ENCODE results near the gene GALNT18. TPM values are rescaled to one million over a fixed set of nuclear protein-coding genes. Genes with fewer than 3 reads are reported as not detected.

The GALNT18 gene
- total RNA-seq, 1 donor from 2014 or later, result 5.5 TPM

DNA sequence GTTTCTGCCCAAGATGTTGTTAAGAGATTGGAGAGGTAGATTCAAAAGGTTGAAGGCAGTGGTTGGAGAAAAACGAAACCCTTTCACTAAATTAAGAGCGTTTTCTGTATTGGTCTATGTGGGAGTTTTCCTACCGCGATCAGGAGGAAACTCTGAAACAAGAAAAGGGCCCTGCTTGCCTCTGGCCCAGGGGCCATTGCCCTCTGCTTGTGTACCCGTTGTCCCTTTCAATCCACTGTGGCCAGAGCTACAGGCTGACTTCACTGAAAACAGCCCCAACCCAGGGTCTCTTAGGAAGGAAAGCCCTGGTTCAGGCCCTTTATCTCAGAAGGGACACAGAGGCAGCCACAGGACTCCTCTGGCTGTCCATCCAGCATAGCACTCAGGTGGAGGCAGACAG lies 367.8 kb downstream of the GALNT18 start:
- Mint-ChIP-seq H3K4me1 (ENCODE audit: low read depth) (no peaks in the 10 kb centered on the region), H3K9me3 (no peaks in the 10 kb centered on the region), H3K36me3 (ENCODE audit: low read depth) (no peaks in the 10 kb centered on the region), H3K27me3 (ENCODE audit: low read depth) (peaks cover 12% of the 10 kb centered on the region), H3K27ac (no peak overlapping the region), H3K4me3 (ENCODE audit: low read depth) (no peak overlapping the region)
- DNase-seq (ENCODE audit: low spot score), result no peak
- intact Hi-C loops (cut with micrococcal nuclease), result no loop called here

- H3K4me3 Mint-ChIP-seq (ENCODE audit: low read depth), result no peak overlapping the region
- intact Hi-C loops (cut with micrococcal nuclease), result no loop called here
- no peak overlapping the region for H3K27ac Mint-ChIP-seq
Observed at GRCh38 chr11:11253497-11253896, 368.3 kb downstream of the GALNT18 start.

GRCh38 chr11:11252403-11252802 lies 369.4 kb downstream of the GALNT18 start:
- intact Hi-C loops (cut with micrococcal nuclease), result no loop called here

More at GRCh38 chr11:11253497-11253896, 368.3 kb downstream of the GALNT18 start:
- no peaks in the 10 kb centered on the region for H3K36me3 Mint-ChIP-seq (ENCODE audit: low read depth)
- no peaks in the 10 kb centered on the region for H3K9me3 Mint-ChIP-seq
- DNase-seq (ENCODE audit: low spot score), result no peak
- H3K27me3 Mint-ChIP-seq (ENCODE audit: low read depth), result peaks cover 12% of the 10 kb centered on the region
- no peaks in the 10 kb centered on the region for H3K4me1 Mint-ChIP-seq (ENCODE audit: low read depth)

GRCh38 chr11:11251394-11251970 lies 370.3 kb downstream of the GALNT18 start:
- no peak for DNase-seq (ENCODE audit: low spot score)
- H3K9me3 Mint-ChIP-seq, result peaks cover 10% of the 10 kb centered on the region
- intact Hi-C loops (cut with micrococcal nuclease), result no loop called here
- H3K27ac Mint-ChIP-seq, result no peak overlapping the region
- no peak overlapping the region for H3K4me3 Mint-ChIP-seq (ENCODE audit: low read depth)
- H3K4me1 Mint-ChIP-seq (ENCODE audit: low read depth), result no peaks in the 10 kb centered on the region
- H3K36me3 Mint-ChIP-seq (ENCODE audit: low read depth), result no peaks in the 10 kb centered on the region
- peaks cover 8% of the 10 kb centered on the region for H3K27me3 Mint-ChIP-seq (ENCODE audit: low read depth)

More at GRCh38 chr11:11252403-11252802, 369.4 kb downstream of the GALNT18 start:
- no peak for DNase-seq (ENCODE audit: low spot score)
- Mint-ChIP-seq H3K27me3 (ENCODE audit: low read depth) (peaks cover 12% of the 10 kb centered on the region), H3K4me1 (ENCODE audit: low read depth) (no peaks in the 10 kb centered on the region), H3K27ac (no peak overlapping the region), H3K4me3 (ENCODE audit: low read depth) (no peak overlapping the region), H3K36me3 (ENCODE audit: low read depth) (no peaks in the 10 kb centered on the region), H3K9me3 (peaks cover under 1% of the 10 kb centered on the region)

GRCh38 chr11:11250470-11250869 lies 371.3 kb downstream of the GALNT18 start:
- H3K27me3 Mint-ChIP-seq (ENCODE audit: low read depth), result peaks cover 5% of the 10 kb centered on the region
- no peaks in the 10 kb centered on the region for H3K4me1 Mint-ChIP-seq (ENCODE audit: low read depth)
- no peak overlapping the region for H3K27ac Mint-ChIP-seq
- peaks cover 13% of the 10 kb centered on the region for H3K9me3 Mint-ChIP-seq
- intact Hi-C loops (cut with micrococcal nuclease), result no loop called here
- no peak for DNase-seq (ENCODE audit: low spot score)
- H3K36me3 Mint-ChIP-seq (ENCODE audit: low read depth), result no peaks in the 10 kb centered on the region
- H3K4me3 Mint-ChIP-seq (ENCODE audit: low read depth), result no peak overlapping the region

DNA sequence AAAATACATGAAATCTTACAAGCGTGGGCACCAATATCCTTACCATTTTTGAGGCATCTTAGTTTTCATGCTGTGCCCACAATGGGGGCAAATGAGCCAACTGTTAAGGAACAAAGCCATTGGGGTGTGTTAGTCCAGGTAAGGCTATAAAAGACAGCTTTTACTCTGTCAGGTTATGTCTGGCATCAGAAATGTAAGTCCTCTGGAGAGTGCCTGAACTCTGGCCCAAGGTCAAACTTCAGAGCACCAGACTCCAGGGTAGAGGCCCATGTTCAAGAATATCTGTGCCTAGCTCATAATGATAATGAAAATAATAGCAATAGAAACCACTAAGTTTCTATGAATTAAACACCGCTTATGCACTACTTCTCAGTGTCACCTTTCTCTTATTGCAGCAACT lies 374.2 kb downstream of the GALNT18 start:
- no peaks in the 10 kb centered on the region for H3K36me3 Mint-ChIP-seq (ENCODE audit: low read depth)
- peaks cover 13% of the 10 kb centered on the region for H3K9me3 Mint-ChIP-seq
- intact Hi-C loops (cut with micrococcal nuclease), result no loop called here
- DNase-seq (ENCODE audit: low spot score), result no peak
- no peak overlapping the region for H3K27ac Mint-ChIP-seq
- no peaks in the 10 kb centered on the region for H3K27me3 Mint-ChIP-seq (ENCODE audit: low read depth)
- H3K4me3 Mint-ChIP-seq (ENCODE audit: low read depth), result no peak overlapping the region
- H3K4me1 Mint-ChIP-seq (ENCODE audit: low read depth), result no peaks in the 10 kb centered on the region

GRCh38 chr11:11247086-11247485 lies 374.7 kb downstream of the GALNT18 start:
- Mint-ChIP-seq H3K36me3 (ENCODE audit: low read depth) (no peaks in the 10 kb centered on the region), H3K4me3 (ENCODE audit: low read depth) (no peak overlapping the region), H3K9me3 (peaks cover 13% of the 10 kb centered on the region), H3K4me1 (ENCODE audit: low read depth) (no peaks in the 10 kb centered on the region), H3K27me3 (ENCODE audit: low read depth) (no peaks in the 10 kb centered on the region), H3K27ac (no peak overlapping the region)
- intact Hi-C loops (cut with micrococcal nuclease), result no loop called here
- no peak for DNase-seq (ENCODE audit: low spot score)

DNA sequence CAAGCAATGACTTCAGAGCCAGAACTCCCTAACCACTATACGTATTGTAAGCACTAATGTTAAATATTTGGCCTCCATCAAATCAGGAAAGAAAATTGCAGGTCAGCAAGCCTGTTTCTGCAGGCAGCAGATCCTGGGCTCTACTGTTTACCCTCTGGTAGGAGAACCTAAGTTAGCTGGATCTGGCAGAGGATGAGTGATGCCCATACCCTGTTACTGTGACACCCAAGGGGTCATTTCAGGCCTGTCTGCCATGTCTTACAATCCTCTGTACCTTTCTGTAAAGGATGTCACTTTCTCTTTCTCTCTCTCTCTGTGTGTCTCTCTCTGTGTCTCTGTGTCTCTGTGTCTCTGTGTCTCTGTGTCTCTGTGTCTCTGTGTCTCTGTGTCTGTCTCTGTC lies 375.6 kb downstream of the GALNT18 start:
- no peak for DNase-seq (ENCODE audit: low spot score)
- intact Hi-C loops (cut with micrococcal nuclease), result no loop called here
- Mint-ChIP-seq H3K27ac (no peak overlapping the region), H3K36me3 (ENCODE audit: low read depth) (no peaks in the 10 kb centered on the region), H3K9me3 (peaks cover 13% of the 10 kb centered on the region), H3K4me1 (ENCODE audit: low read depth) (no peaks in the 10 kb centered on the region), H3K4me3 (ENCODE audit: low read depth) (no peak overlapping the region), H3K27me3 (ENCODE audit: low read depth) (no peaks in the 10 kb centered on the region)

DNA sequence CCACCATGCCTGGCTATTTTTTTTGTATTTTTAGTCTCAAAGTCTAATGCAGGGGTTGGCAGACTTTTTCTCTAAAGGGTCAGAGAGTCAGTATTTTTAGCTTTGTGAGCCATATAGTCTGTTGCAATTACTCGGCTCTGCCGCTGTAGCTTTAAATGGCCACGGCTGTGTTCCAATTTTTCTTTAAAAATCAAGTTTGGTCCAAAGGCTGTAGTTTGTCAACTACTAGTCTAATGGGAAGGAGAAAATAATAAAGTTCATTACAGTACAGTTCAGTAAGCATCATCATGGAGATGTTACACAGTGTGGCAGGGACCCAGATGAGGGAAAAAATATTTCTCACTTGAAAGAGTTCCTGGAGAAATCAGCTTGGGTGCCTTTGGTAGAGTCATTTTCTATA lies 376.4 kb downstream of the GALNT18 start:
- intact Hi-C loops (cut with micrococcal nuclease), result no loop called here
- peaks cover 13% of the 10 kb centered on the region for H3K9me3 Mint-ChIP-seq
- H3K27me3 Mint-ChIP-seq (ENCODE audit: low read depth), result no peaks in the 10 kb centered on the region
- H3K36me3 Mint-ChIP-seq (ENCODE audit: low read depth), result no peaks in the 10 kb centered on the region
- H3K4me1 Mint-ChIP-seq (ENCODE audit: low read depth), result no peaks in the 10 kb centered on the region
- H3K27ac Mint-ChIP-seq, result no peak overlapping the region
- H3K4me3 Mint-ChIP-seq (ENCODE audit: low read depth), result no peak overlapping the region
- DNase-seq (ENCODE audit: low spot score), result no peak

DNA sequence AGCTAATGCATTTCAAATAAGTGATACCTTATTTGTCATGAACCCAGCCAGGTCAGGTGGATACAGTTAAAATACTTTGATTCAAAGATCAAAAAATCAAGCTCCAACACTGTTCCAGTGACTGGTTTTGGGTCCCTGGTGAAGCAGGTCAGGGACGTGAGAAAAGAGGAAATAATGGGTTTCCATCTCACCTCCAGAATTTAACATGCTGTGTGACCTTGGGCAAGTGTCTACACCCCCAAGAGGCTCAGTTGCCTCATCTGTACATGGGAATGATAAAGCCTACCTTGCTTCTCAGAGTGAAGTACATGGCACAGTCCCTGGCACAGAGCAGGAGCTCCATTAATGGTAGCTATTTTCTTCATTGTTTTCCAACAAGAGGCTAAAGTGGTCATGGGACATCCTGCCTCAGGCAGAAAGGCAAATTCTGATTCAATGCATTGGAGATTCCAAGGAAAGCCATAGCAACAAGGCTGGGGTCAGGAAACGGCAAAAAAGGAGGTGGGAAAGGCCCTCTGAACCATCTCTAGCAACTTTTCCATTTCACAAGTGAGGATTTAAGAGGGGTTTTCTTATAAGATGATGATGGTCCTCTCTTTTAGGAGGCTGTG lies 377.2 kb downstream of the GALNT18 start:
- no peak overlapping the region for H3K27ac Mint-ChIP-seq
- intact Hi-C loops (cut with micrococcal nuclease), result no loop called here

GRCh38 chr11:11243590-11244469 lies 378.0 kb downstream of the GALNT18 start:
- H3K27me3 Mint-ChIP-seq (ENCODE audit: low read depth), result no peaks in the 10 kb centered on the region
- DNase-seq (ENCODE audit: low spot score), result no peak
- H3K4me3 Mint-ChIP-seq (ENCODE audit: low read depth), result no peak overlapping the region
- peaks cover 13% of the 10 kb centered on the region for H3K9me3 Mint-ChIP-seq
- H3K36me3 Mint-ChIP-seq (ENCODE audit: low read depth), result no peaks in the 10 kb centered on the region
- intact Hi-C loops (cut with micrococcal nuclease), result no loop called here
- H3K27ac Mint-ChIP-seq, result no peak overlapping the region
- no peaks in the 10 kb centered on the region for H3K4me1 Mint-ChIP-seq (ENCODE audit: low read depth)

More for the DNA sequence above, 377.2 kb downstream of the GALNT18 start:
- no peaks in the 10 kb centered on the region for H3K4me1 Mint-ChIP-seq (ENCODE audit: low read depth)
- peaks cover 13% of the 10 kb centered on the region for H3K9me3 Mint-ChIP-seq
- H3K4me3 Mint-ChIP-seq (ENCODE audit: low read depth), result no peak overlapping the region
- H3K27me3 Mint-ChIP-seq (ENCODE audit: low read depth), result no peaks in the 10 kb centered on the region
- no peak for DNase-seq (ENCODE audit: low spot score)
- H3K36me3 Mint-ChIP-seq (ENCODE audit: low read depth), result no peaks in the 10 kb centered on the region

DNA sequence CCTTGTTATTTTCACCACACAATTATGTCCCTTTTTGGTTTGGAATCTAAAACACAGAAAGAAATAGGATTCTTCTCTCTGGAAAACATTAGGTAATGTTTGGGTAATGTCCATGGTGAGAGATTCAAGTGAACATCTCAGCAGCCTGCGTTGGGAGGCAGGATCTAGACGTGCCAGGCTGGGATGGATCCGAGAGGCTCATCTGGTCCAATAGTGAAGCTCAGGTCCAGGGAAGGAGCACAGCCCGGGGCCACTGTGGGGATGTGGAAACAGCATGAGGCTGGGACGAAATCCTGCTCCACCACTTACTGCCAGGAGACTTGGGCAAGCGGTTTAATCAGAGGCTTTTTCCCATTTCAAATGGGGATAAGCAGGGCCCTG lies 378.6 kb downstream of the GALNT18 start:
- intact Hi-C loops (cut with micrococcal nuclease), result no loop called here
- Mint-ChIP-seq H3K27me3 (ENCODE audit: low read depth) (no peaks in the 10 kb centered on the region), H3K9me3 (peaks cover 13% of the 10 kb centered on the region), H3K4me3 (ENCODE audit: low read depth) (no peak overlapping the region), H3K36me3 (ENCODE audit: low read depth) (no peaks in the 10 kb centered on the region), H3K27ac (no peak overlapping the region), H3K4me1 (ENCODE audit: low read depth) (no peaks in the 10 kb centered on the region)
- no peak for DNase-seq (ENCODE audit: low spot score)

GRCh38 chr11:11241284-11241683 lies 380.5 kb downstream of the GALNT18 start:
- H3K4me1 Mint-ChIP-seq (ENCODE audit: low read depth), result no peaks in the 10 kb centered on the region
- peaks cover 1% of the 10 kb centered on the region for H3K9me3 Mint-ChIP-seq
- no peak overlapping the region for H3K4me3 Mint-ChIP-seq (ENCODE audit: low read depth)
- H3K36me3 Mint-ChIP-seq (ENCODE audit: low read depth), result no peaks in the 10 kb centered on the region
- DNase-seq (ENCODE audit: low spot score), result no peak
- intact Hi-C loops (cut with micrococcal nuclease), result no loop called here
- H3K27ac Mint-ChIP-seq, result no peak overlapping the region
- H3K27me3 Mint-ChIP-seq (ENCODE audit: low read depth), result no peaks in the 10 kb centered on the region
